AG10803 (cell line): Measurements from ENCODE around the gene MYCN.
"Not testable (repeated sequence)": the region's sequence is repeated elsewhere in the genome, so short reads cannot be mapped to it uniquely, and the experiment has no call there.

Source experiments
- DNase-seq: peaks from one replicate; pipeline ENCODE4 v3.0.0; 2010; ENCODE audit warnings: low read depth
- H3K4me3 ChIP-seq: 2 replicates; pipeline ENCODE4 v1.5.1; 2011; ENCODE audit warnings: mild to moderate bottlenecking, low read length, control low read depth
- TF ChIP-seq, protein P1 (sequence below): conservative IDR thresholded peaks from 2 replicates; pipeline ENCODE4 v1.5.1; 2011; ENCODE audit warnings: mild to moderate bottlenecking, low read length, control low read depth, inconsistent platforms

Gene MYCN

DNA sequence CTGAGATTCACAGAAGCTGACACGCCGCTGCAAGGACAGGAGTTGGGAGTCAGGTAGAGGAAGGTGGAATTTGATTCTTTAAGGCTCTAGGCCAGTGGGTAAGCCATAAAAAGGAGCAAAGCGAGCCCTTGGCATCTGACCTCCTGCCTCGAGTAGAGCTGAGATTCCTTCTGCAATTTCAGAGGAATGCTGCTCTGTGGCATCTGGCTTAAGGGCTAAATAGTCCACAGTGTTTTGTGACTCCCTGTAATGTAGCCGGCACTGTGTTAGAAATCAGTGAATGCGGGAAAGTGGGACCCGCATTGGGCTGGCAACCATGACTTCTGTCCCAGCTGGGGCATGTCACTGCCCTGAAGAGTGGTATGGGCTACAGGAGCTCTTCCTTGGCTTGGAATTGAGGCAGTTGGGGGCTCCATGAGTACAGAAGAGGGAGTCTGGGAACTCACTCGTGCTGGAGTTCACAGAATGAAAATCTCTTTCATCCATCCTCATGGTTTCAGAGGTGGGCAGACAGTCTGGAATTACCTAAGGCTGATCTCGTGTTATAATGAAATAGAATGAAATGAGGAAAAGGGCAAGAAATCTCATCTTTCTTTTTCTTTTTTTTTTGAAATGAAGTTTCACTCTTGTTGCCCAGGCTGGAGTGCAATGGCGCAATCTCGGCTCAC, 12.7 kb upstream of the MYCN start:
- DNase-seq, result no peak
- TF ChIP-seq, protein P1, sequence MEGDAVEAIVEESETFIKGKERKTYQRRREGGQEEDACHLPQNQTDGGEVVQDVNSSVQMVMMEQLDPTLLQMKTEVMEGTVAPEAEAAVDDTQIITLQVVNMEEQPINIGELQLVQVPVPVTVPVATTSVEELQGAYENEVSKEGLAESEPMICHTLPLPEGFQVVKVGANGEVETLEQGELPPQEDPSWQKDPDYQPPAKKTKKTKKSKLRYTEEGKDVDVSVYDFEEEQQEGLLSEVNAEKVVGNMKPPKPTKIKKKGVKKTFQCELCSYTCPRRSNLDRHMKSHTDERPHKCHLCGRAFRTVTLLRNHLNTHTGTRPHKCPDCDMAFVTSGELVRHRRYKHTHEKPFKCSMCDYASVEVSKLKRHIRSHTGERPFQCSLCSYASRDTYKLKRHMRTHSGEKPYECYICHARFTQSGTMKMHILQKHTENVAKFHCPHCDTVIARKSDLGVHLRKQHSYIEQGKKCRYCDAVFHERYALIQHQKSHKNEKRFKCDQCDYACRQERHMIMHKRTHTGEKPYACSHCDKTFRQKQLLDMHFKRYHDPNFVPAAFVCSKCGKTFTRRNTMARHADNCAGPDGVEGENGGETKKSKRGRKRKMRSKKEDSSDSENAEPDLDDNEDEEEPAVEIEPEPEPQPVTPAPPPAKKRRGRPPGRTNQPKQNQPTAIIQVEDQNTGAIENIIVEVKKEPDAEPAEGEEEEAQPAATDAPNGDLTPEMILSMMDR, result no peak
- H3K4me3 ChIP-seq, result no peak overlapping the region

DNA sequence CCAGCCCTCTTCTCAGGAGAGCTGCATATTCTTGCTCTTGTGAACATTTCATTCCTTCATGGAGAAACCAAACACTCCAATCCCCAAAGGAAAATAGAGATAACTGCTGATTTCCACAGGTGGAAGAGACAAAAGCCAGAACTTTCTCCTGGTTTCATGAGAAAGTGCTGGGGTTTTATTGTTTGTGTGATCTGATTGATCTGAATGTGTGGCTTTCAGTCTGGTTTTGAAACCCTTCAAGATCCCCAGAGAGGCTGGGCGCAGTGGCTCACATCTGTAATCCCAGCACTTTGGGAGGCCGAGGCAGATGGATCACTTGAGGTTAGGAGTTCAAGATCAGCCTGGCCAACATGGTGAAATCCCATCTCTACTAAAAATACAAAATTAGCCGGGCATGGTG, 11.3 kb upstream of the MYCN start:
- not testable (repeated sequence) for DNase-seq, H3K4me3 ChIP-seq

DNA sequence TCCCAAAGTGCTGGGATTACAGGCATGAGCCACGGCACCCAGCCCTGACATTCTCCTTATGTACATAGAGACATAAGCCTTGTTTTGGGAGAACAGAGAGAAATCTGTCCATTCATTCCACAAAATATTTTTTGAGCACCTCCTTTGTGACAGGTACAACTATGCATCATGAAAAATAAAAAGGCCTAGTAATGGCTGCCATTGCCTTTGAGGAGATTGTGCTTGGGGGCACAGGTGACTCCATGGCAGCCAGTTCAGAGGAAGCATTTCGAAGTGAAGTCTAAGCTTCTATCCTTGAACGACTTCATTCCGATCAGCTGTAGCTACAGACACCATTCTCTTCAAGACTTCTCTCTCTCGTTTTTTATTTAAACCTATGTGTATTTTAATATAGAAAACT, 10.5 kb upstream of the MYCN start:
- no peak overlapping the region for H3K4me3 ChIP-seq
- TF ChIP-seq, protein P1, result no peak

DNA sequence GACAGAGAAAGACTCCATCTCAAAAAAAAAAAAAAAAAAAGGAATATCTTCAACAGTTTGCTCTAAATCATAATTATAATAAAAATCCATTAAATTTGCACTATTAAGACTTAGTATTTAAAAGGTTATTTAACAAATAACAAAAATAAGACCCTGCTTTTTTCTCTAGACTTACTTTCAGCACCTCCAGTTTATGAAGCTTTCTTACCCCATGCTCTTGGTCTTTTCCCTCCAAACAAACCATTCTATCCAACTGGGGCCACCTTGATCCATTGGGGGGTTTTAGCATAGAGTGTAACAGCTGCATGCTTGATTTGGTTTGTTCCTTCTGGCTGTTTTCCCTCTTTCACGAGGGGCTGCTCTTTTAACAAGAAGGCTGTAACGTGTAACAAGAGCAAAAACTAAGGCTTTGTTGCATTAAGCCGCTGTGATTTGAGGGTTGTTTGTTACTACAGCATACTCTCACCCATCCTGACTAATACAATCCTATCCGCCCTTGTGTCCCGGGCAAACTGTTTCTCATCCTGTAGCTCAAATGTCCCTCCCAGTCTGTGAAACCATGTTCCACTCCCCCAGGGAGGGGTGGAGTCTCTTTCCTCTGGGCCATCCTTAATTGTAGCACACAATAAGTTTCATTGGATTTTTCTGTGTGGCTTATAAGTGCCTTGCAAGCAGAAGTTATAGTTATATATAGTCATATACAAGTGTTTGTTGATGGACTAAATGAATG, 9.6 kb upstream of the MYCN start:
- H3K4me3 ChIP-seq, result no peak overlapping the region
- TF ChIP-seq, protein P1, result no peak
- DNase-seq, result no peak

More for the DNA sequence above, 10.5 kb upstream of the MYCN start:
- DNase-seq, result no peak

DNA sequence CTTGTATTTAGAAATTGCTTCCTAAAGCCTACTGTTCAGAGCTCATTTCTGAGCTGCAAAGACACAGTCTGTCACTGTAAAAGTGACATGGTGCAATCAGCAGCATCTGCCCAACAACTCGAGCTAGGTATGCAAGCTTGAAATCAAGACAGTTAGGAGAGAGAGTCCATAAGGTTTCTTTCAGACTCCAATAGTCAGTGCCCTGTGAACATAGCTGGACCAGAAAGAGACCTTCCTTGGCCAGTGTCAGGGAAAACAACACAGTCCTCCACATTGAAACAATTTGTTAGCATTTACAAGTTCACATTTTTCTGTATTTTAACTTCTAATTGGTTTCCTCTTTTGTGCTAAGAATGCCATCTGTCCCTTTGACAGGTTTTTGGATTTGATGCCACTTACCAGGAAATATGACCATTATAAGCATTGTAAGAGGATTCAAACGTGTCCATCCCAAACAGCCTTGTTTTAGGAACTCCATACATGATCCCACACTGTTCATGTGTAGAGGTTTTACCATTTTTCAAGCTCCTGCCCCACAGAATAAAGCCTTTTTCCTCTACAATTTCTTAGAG, 8.9 kb upstream of the MYCN start:
- TF ChIP-seq, protein P1, result no peak
- no peak for DNase-seq
- no peak overlapping the region for H3K4me3 ChIP-seq

DNA sequence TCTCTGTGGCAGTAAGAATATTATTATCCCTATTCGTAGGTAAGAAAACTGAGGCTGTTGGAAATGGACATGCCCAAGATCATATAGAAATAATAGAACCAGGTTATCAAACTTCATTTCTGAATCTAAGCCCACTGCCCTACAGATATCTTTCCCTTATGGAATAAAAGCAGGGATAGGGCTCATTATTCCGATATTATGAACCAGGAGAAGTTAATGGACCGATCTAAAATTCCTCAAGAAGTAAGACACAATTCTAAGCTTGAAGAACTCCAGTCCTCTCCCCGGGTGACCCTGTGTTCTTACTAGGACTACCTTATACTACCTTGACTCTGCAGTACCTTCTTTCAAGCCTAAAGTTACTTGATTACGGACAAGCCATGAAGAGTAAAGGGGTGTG, 8.4 kb upstream of the MYCN start:
- H3K4me3 ChIP-seq, result no peak overlapping the region
- TF ChIP-seq, protein P1, result no peak
- DNase-seq, result no peak

DNA sequence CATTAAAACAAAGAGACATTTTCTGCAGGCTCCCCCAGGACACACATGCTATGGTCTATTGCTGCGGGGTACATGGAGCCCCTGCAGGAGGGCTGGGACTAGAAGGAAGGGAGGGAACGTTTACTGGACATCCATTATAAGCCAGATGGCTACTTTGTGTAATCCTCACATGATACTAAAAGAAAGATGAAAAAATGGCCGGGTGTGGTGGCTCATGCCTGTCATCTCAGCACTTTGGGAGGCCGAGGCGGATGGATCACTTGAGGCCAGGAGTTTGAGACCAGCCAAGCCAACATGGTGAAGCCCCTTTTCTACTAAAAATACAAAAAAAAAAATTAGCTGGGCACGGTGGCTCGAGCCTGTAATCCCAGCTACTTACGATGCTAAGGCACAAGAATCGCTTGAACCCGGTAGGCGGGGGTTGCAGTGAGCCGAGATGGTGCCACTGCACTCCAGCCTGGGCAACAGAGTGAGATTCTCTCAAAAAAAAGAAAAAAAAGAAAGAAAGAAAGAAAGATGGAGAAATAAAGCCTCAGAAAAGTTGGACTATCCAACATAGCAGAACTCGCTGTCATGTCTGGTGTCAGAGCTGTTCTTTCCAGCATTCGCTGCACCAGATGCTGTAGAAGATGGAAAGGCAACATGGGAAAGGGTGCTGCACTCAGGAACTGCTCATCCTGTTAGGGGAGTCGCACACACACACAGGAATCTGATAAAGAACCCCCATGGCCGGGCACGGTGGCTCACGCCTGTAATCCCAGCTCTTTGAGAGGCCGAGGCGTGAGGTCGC, 7.8 kb upstream of the MYCN start:
- TF ChIP-seq, protein P1, result no peak

More for the DNA sequence above, 7.8 kb upstream of the MYCN start:
- DNase-seq, result no peak
- no peak overlapping the region for H3K4me3 ChIP-seq
